Stimulated activated CD8-positive, alpha-beta memory T cell treated with anti-CD3 and anti-CD28 coated beads, Interleukin-4, amount 100 ng/mL, for 4 hours (primary cell): ENCODE data around the gene ARNT2.

Experiments used
- DNase-seq, 2 donors: peaks; one replicate each; pipeline ENCODE4 v3.0.0-alpha.2; 2020; ENCODE audit warnings: low read depth in 2 of 2, low spot score in 1 of 2

ARNT2 gene

DNA sequence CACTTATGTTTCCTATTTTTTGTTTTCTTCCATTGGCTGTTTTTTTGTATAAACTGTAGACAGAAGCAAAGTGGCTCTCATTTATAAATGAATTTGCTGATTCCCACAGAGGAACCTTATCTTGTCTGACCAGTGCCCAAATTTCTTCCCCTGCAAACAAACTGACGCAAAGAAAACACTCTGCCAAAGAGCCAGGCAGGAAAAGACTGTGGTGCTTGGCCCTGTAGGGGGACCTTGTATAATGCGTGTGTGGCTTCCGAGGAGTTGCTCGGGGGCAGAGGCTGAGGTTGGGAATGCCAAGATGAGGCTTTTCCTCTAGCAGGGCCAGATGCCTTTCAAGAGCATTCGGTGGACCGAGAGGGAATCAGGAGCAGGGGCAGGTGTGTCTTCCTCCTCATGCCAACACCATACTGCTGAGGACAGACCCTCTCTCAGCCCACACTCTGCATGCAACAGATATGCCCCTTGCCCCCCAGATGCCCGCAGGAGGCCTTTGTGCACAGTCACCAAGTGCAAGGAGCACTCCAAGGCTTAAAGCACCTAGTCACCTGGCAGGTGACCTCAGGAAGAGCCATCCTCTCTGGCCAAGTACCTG is 186.7 kb downstream of the ARNT2 start:
- no peak for DNase-seq

DNA sequence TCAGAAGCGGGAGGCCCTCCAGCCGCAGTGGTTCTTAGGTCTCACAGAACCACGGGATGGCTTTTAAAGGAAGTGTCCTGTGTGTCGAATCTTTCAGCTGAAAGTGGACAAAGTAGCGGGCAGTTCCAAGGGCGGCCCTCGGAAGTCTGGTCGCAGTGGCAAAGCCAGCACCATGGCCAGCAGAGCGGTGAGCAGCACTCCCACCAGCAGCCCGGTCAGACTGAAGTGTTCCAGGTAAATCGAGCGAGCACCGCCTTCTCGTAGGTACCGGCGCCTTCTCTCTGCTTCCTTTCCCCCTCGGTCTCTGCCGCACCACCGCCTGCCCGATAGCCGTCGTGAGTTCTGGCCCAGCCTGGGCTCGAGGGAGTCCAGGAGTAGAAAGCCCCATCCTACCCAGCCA is 187.3 kb downstream of the ARNT2 start:
- no peak for DNase-seq

- no peak for DNase-seq
Measured at GRCh38 chr15:80591938-80592825, 188.0 kb downstream of the ARNT2 start.

DNA sequence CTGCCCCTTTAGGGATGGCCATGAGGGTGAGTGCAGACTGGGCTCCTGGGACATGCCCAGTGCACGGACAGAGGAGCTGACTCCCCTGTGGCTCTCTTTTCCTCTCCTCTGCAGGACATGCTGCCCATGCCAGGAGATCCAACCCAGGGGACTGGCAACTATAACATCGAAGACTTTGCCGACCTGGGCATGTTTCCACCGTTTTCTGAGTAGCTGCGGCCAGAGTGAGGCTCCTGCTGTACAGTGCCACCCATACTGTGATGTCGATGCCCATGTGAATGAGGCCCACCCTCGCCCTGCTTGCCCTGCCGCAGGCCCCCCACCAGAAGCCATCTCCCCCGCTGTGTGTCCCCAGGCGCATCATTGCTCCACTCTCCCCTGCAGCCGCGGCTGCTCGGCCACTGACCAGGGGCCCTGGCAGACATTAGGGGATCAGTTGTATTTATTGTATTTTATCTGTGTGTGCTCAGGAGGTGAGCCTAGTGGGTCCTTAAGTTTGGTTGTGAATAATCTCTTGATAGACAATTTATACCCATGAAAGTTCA is 189.4 kb downstream of the ARNT2 start:
- DNase-seq: no peak

DNA sequence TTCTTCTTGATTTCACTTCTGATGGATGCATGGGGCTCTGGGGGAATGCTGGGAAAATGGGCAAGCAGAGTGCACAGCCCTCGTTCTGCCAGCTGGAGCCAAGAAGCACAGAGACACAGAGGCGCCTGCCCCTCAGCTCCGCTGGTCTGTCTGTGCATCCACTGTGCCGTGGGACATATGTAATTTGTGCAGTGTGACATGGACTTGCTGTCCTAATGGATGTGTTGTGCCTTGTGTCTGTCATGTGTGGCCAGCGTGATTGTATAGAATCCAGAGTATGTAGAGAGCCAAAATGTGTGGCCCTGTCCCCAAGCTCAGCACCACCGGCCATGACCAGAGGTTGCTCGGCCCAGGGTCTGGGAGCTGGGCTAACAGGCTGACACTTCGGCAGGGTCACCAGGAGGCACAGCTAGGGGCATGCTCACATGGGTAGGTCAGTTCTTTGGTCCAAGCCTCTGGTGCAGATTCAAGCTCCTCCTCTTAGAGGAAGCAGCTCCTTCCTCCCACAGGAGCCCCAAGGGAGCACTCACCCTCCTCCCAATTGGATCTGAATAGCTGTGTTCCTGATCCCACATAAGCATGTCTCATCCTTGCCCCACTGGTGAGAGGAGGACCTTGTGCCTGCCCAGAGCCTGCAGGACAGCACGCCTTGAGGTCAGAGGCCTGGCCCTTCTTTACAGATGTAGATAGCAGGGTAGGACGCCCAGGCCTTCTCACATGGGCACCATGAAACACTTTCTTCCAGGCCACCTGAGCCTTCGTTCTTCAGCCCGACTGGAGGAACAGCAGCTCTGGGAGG is 190.1 kb downstream of the ARNT2 start:
- DNase-seq: no peak

DNA sequence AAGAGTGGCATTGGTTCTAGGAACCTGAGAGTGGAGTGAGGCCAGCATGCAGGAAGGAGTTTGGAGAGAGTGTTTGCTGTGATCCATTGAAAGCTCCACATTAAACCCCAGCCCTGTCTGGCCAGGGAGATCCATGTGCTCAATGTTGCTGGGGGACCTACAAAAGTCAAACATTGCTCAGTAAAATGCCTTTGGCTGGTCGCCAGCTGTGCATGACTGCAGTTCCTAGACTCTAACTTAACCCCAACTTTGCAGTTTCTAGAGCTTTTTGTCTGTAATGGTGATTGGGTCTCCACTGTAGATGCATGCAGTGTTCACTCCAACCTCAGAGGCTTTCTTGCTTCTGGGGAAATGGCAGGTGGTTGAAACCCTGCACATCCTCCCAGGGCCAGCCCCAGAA is 191.2 kb downstream of the ARNT2 start:
- DNase-seq: no peak

- no peak for DNase-seq
Measured at GRCh38 chr15:80596521-80596976, 192.4 kb downstream of the ARNT2 start.

DNA sequence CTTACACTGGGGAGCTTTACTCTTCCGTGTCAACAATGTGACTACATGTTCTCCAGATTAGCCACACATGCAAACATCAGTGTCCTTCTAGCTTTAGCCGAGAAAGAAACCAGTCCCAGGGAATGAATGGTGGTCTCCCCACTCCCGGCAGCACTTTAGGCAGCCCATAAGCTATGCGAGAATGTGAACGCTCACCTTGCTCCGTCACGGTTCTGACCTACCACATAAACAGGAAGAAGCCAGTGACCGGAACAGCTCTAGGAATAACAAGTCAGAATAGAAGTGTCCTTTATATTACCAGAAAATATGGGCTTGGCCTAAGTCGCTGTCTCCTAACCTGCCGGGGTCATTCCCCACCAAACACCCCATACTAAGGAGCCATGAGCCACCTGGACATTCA is 192.9 kb downstream of the ARNT2 start:
- no peak for DNase-seq

GRCh38 chr15:80599359-80599758 is 195.2 kb downstream of the ARNT2 start:
- DNase-seq: no peak

- no peak for DNase-seq
Measured at GRCh38 chr15:80600626-80601025, 196.4 kb downstream of the ARNT2 start.

DNA sequence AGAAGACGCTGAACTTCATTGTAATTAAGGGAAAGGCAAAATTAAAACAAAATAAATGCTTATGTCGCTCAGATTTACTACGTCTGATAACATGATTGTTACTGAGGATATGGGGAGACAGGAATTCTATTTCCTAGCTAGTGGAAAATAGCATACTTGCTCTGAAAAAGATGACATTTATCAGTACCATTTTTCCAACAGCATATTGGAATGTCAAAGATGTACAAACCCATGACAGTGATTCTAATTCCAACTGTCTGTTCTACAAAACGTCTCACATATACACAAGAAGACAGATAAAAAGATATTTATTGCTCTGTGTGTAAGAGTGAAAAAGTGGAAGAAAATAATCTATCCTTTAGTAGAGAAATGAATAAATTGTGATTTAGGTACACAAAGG is 197.1 kb downstream of the ARNT2 start:
- DNase-seq: no peak

- DNase-seq: no peak
Measured at GRCh38 chr15:80604583-80605575, 200.7 kb downstream of the ARNT2 start.

- DNase-seq: no peak
Measured at GRCh38 chr15:80605591-80606150, 201.5 kb downstream of the ARNT2 start.

GRCh38 chr15:80606511-80607071 is 202.4 kb downstream of the ARNT2 start:
- DNase-seq: no peak

GRCh38 chr15:80607287-80607980 is 203.3 kb downstream of the ARNT2 start:
- no peak for DNase-seq

DNA sequence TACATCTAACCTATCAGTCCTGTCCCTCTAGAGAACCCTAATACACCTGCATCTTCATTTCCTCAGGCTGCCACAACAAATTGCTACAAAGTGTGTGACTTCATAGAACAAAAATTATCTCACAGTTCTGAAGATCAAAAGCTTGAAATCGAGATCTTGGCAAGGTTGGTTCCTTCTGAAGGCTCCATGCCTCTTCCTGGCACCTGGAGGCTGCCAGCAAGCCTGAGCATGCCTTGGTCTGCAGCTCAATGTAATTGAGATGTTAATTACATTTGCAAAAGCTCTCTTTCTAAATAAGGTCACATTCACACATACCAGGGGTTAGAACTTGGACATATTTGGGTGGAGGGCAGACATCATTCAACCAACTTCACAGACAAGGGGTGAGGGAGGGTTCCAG is 204.5 kb downstream of the ARNT2 start:
- no peak for DNase-seq

- DNase-seq: no peak
Measured at GRCh38 chr15:80609091-80609490, 204.9 kb downstream of the ARNT2 start.

DNA sequence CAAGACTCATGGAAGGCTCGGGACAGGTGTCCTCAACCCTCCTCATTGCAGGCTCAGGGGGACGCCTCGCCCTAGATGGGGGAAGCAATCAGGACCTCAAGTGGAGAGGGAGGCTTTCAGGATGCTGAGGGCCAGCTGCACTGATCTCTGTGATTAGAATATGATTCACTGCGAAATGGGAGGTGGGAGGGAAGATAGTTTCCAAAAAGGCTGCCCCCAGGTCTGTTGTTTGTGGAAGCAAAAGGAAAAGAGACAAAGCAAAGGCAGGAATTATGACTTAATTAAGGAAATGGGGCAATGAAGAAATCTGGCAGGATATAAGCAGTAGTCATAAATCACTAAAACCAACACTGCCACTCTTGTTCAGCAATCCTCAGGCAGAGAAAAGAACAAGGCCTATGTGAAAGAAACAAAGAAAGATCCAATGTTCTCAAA is 205.3 kb downstream of the ARNT2 start:
- DNase-seq: no peak

DNA sequence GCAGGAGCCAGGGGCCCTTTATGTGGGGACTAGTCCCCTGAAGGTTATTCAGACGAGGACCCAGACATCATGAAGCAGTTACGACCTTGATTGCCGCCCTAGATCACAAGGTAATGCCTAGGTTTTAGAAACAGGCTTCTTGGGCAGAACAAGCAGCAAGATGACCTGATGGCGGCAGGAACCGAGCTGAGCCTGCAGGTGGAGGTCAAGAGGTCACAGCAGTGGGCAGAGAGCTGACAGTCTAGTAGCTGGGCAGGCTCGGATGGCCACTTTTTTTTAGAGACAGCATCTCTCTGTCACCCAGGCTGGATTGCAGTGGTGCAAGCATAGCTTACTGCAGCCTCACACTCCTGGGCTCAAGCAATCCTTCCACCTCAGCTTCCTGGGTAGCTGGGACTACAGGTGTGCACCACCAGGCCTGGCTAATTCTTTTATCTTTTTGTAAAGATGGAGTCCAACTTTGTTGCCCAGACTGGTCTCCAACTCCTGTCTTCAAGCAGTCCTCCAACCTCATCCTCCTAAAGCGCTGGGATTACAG is 207.4 kb downstream of the ARNT2 start:
- DNase-seq: no peak
